ENCODE results near the gene NCOA5.

The NCOA5 gene

GRCh38 chr20:46089417-46090388 lies at the start of gene NCOA5 (continued):
- TF ChIP-seq ZFHX2 (tag by site-specific recombination; conservative IDR thresholded peaks at IDR 0.05) (peak; percentile 94), ZNF280D (tag by site-specific recombination; IDR thresholded peaks at IDR 0.05) (no peak), MZF1 (tag by site-specific recombination; IDR thresholded peaks at IDR 0.05; ENCODE audit: borderline replicate concordance) (0 out of 2 replicates have a peak, but pooled peaks have one; percentile 14), PATZ1 (tag by site-specific recombination; IDR thresholded peaks at IDR 0.05) (peak; percentile 33; the same call in 1 of the 2 replicates), ZNF830 (tag by site-specific recombination; IDR thresholded peaks at IDR 0.05; ENCODE audit: low read depth) (no peak), SP3 (tag by site-specific recombination; IDR thresholded peaks at IDR 0.05) (0 out of 2 replicates have a peak, but pooled peaks have one; percentile 17), SCRT1 (tag by site-specific recombination; IDR thresholded peaks at IDR 0.05; ENCODE audit: borderline replicate concordance) (no peak), KLF17 (tag by site-specific recombination; IDR thresholded peaks at IDR 0.05) (peak; percentile 45; the same call in 1 of the 2 replicates), YY1 (tag by site-specific recombination; IDR thresholded peaks at IDR 0.05) (peak; percentile 96), ZNF449 (tag by site-specific recombination; IDR thresholded peaks at IDR 0.05) (no peak), ZNF785 (tag by site-specific recombination; IDR thresholded peaks at IDR 0.05) (0 out of 2 replicates have a peak, but pooled peaks have one; percentile 62), YY2 (tag by site-specific recombination; IDR thresholded peaks at IDR 0.05) (peak; percentile 96), GLIS2 (tag by site-specific recombination; IDR thresholded peaks at IDR 0.05) (peak; percentile 73; the same call in 1 of the 2 replicates), ZFP69B (tag by site-specific recombination; IDR thresholded peaks at IDR 0.05) (peak; percentile 82), ZNF585B (tag by site-specific recombination; IDR thresholded peaks at IDR 0.05) (no peak), ZNF335 (tag by site-specific recombination; conservative IDR thresholded peaks at IDR 0.05) (peak; percentile 71), ZNF660 (tag by site-specific recombination; IDR thresholded peaks at IDR 0.05) (peak; percentile 82), ZNF600 (tag by site-specific recombination; IDR thresholded peaks at IDR 0.05) (0 out of 2 replicates have a peak, but pooled peaks have one; percentile 49), ZNF596 (tag by site-specific recombination; IDR thresholded peaks at IDR 0.05) (peak; percentile 65), ZEB2 (tag by site-specific recombination; IDR thresholded peaks at IDR 0.05) (peak; percentile 35; the same call in 1 of the 2 replicates), ZBTB10 (tag by site-specific recombination; IDR thresholded peaks at IDR 0.05) (0 out of 2 replicates have a peak, but pooled peaks have one; percentile 30), WT1 (tag by site-specific recombination; IDR thresholded peaks at IDR 0.05) (peak; percentile 10; the same call in 1 of the 2 replicates), ZBTB26 (tag by site-specific recombination; optimal IDR thresholded peaks at IDR 0.05) (peak; percentile 95), ZSCAN18 (tag by site-specific recombination; IDR thresholded peaks at IDR 0.05) (0 out of 2 replicates have a peak, but pooled peaks have one; percentile 40)

All from HEK293 (cell line).